KOPT-K1 (cell line): ENCODE data around the gene FUOM.

Experiments used
- H3K27ac ChIP-seq: fragments of 200-600 bp; sonication (generic); 2 replicates; pipeline ENCODE4 v1.5.1; 2016; ENCODE audit warnings: antibody characterized with exemption, mild to moderate bottlenecking, low read depth, low read length; ENCODE audit not compliant: poor library complexity, severe bottlenecking
- H3K36me3 ChIP-seq: fragments of 200-600 bp; sonication (generic); 2 replicates; pipeline ENCODE4 v1.5.1; 2017; ENCODE audit warnings: antibody characterized with exemption, mild to moderate bottlenecking, low read length, moderate library complexity; ENCODE audit not compliant: insufficient read depth
- H3K9me3 ChIP-seq: fragments of 200-600 bp; sonication (generic); 2 replicates; pipeline ENCODE4 v1.5.1; 2017; ENCODE audit warnings: antibody characterized with exemption, low read length, mild to moderate bottlenecking; ENCODE audit not compliant: insufficient read depth, poor library complexity, severe bottlenecking

Gene FUOM

GRCh38 chr10:133338080-133339071, 19.4 kb downstream of the FUOM start:
- Histone ChIP-seq H3K27ac (no peak overlapping the region), H3K36me3 (no peaks in the 10 kb centered on the region)

GRCh38 chr10:133337370-133337725, 20.5 kb downstream of the FUOM start:
- H3K9me3 ChIP-seq = no peaks in the 10 kb centered on the region
- H3K36me3 ChIP-seq = no peaks in the 10 kb centered on the region
- no peak overlapping the region for H3K27ac ChIP-seq

More at GRCh38 chr10:133338080-133339071, 19.4 kb downstream of the FUOM start:
- no peaks in the 10 kb centered on the region for H3K9me3 ChIP-seq

GRCh38 chr10:133336577-133337369, 21.0 kb downstream of the FUOM start, which contains the start of gene CALY:
CALY (minus strand) TSS chr10:133336896; CDS start chr10:133328989, 7,907 bp downstream.
- Histone ChIP-seq H3K27ac (no peak within 1 kb of the TSS), H3K36me3 (no peaks in the 10 kb centered on the region), H3K9me3 (no peaks in the 10 kb centered on the region)

GRCh38 chr10:133336118-133336576, 21.7 kb downstream of the FUOM start:
- Histone ChIP-seq H3K36me3 (no peaks in the 10 kb centered on the region), H3K27ac (no peak overlapping the region), H3K9me3 (no peaks in the 10 kb centered on the region)

GRCh38 chr10:133335246-133336117, 22.3 kb downstream of the FUOM start:
- no peak overlapping the region for H3K27ac ChIP-seq
- no peaks in the 10 kb centered on the region for H3K36me3 ChIP-seq

GRCh38 chr10:133334503-133335245, 23.1 kb downstream of the FUOM start:
- no peaks in the 10 kb centered on the region for H3K9me3 ChIP-seq
- H3K27ac ChIP-seq = no peak overlapping the region

More at GRCh38 chr10:133335246-133336117, 22.3 kb downstream of the FUOM start:
- H3K9me3 ChIP-seq = no peaks in the 10 kb centered on the region

GRCh38 chr10:133332936-133333699, 24.7 kb downstream of the FUOM start:
- H3K9me3 ChIP-seq = no peaks in the 10 kb centered on the region
- H3K27ac ChIP-seq = no peak overlapping the region
- H3K36me3 ChIP-seq = no peaks in the 10 kb centered on the region

More at GRCh38 chr10:133334503-133335245, 23.1 kb downstream of the FUOM start:
- no peaks in the 10 kb centered on the region for H3K36me3 ChIP-seq

GRCh38 chr10:133329491-133330202, 28.2 kb downstream of the FUOM start:
- Histone ChIP-seq H3K9me3 (no peaks in the 10 kb centered on the region), H3K36me3 (no peaks in the 10 kb centered on the region), H3K27ac (no peak overlapping the region)

- no peaks in the 10 kb centered on the region for H3K36me3 ChIP-seq
- H3K9me3 ChIP-seq = no peaks in the 10 kb centered on the region
- no peak overlapping the region for H3K27ac ChIP-seq
Observed at GRCh38 chr10:133328358-133329343, 29.2 kb downstream of the FUOM start.

GRCh38 chr10:133327651-133328357, 30.0 kb downstream of the FUOM start:
- no peaks in the 10 kb centered on the region for H3K9me3 ChIP-seq
- no peaks in the 10 kb centered on the region for H3K36me3 ChIP-seq
- no peak overlapping the region for H3K27ac ChIP-seq

GRCh38 chr10:133326745-133327650, 30.8 kb downstream of the FUOM start:
- Histone ChIP-seq H3K36me3 (no peaks in the 10 kb centered on the region), H3K9me3 (no peaks in the 10 kb centered on the region), H3K27ac (no peak overlapping the region)
